Retinal pigment epithelial cell (primary cell): ENCODE measurements around the gene MYZAP.

Experiments
- DNase-seq: peaks from one replicate; pipeline ENCODE4 v3.0.0-alpha.2; 2010; ENCODE audit warnings: low read depth
- H3K4me3 ChIP-seq: 2 replicates; pipeline ENCODE4 v1.5.1; 2011; ENCODE audit warnings: mild to moderate bottlenecking, low read length, control low read depth, moderate library complexity
- TF ChIP-seq, protein P1 (sequence below): conservative IDR thresholded peaks from 2 replicates; pipeline ENCODE4 v1.5.1; 2011; ENCODE audit warnings: low read depth, low read length, control low read depth, inconsistent platforms

Gene MYZAP

DNA sequence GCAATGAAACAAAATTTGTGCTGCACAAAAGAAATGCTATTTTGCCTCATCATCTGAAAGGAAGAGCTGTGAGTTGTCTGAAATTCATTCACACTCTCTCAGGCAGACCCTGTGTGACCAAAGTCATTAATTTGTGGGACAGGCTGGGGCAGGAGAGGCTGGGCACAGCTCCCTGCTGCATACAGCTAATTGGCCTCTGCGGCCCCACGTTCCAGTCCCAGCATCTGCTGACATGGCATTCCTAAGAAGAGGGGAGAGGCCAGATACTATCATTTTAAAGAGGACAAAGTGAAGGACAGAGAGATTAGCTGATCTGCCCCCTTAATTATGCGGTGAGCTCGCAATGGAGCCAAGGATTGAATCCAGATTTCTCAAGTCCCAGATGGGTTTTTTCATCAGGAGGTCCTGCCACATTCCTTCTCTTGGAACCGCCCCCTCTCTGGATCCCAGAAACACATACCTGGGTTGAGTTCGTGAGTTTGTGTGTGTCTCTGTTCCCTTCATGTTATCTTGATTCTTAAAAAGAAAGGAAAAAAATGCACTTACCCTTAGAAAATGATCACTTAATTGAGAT is 139.9 kb downstream of the MYZAP start:
- TF ChIP-seq, protein P1, sequence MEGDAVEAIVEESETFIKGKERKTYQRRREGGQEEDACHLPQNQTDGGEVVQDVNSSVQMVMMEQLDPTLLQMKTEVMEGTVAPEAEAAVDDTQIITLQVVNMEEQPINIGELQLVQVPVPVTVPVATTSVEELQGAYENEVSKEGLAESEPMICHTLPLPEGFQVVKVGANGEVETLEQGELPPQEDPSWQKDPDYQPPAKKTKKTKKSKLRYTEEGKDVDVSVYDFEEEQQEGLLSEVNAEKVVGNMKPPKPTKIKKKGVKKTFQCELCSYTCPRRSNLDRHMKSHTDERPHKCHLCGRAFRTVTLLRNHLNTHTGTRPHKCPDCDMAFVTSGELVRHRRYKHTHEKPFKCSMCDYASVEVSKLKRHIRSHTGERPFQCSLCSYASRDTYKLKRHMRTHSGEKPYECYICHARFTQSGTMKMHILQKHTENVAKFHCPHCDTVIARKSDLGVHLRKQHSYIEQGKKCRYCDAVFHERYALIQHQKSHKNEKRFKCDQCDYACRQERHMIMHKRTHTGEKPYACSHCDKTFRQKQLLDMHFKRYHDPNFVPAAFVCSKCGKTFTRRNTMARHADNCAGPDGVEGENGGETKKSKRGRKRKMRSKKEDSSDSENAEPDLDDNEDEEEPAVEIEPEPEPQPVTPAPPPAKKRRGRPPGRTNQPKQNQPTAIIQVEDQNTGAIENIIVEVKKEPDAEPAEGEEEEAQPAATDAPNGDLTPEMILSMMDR, result no peak
- no peak for DNase-seq
- no peak overlapping the region for H3K4me3 ChIP-seq

DNA sequence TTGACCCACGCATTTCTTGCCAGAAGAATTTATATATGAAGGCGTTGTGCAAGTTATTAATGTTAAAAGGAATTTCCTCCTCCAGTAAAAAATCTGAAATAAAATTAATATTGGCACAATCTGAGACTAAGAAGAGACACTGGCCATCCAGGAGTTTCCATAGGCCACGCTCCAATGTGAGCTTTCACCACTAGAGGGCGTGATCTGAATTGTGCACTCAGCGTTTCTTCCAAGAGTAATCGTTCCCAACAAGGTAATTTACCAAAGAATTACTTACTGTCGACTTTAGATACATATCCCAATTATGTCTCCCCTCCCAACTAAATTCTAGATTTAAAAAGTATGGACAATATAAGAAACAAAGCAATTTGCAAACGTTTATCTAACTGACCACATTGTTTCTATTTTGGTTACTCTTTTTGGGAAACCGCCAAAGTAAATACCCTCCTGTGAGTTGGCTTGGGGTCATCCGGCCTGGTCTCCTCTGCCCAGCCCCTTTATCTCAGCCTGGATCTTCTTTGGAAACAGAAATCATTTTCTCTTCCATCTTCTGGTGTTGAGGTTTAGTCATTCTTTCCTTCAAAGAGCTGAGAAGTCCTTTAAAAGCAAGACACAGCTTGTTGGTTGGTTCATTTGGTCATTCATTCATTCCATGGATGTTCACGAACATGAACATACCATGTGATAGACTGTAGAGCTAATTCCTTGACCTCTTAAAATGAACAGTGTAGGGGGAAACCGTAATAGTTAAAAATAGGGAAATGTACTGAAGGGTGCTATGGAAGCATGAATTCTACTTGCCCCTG is 141.0 kb downstream of the MYZAP start:
- TF ChIP-seq, protein P1, result peak; percentile 92
- H3K4me3 ChIP-seq, result no peak overlapping the region
- DNase-seq, result no peak

DNA sequence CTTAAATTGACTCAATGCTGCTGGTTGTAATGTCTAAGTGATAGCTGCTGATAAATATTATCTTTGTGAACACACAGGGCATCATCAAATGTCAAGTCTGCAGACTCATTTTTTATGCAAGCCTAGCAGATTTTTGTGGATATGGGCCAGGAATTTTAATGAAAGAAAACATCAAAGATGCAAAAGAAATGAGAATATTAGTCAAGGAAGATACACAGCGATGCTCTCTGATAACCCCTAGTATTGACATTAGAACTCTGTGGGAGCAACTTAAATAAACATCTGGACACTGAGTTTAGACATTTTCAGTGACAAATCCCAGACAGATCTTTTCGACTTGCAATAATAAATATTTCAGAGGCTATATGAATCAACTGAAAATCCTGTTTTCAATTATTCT is 143.2 kb downstream of the MYZAP start:
- H3K4me3 ChIP-seq, result no peak overlapping the region
- no peak for DNase-seq
- TF ChIP-seq, protein P1, result no peak
